ENCODE results near the gene MTUS2.

DNA sequence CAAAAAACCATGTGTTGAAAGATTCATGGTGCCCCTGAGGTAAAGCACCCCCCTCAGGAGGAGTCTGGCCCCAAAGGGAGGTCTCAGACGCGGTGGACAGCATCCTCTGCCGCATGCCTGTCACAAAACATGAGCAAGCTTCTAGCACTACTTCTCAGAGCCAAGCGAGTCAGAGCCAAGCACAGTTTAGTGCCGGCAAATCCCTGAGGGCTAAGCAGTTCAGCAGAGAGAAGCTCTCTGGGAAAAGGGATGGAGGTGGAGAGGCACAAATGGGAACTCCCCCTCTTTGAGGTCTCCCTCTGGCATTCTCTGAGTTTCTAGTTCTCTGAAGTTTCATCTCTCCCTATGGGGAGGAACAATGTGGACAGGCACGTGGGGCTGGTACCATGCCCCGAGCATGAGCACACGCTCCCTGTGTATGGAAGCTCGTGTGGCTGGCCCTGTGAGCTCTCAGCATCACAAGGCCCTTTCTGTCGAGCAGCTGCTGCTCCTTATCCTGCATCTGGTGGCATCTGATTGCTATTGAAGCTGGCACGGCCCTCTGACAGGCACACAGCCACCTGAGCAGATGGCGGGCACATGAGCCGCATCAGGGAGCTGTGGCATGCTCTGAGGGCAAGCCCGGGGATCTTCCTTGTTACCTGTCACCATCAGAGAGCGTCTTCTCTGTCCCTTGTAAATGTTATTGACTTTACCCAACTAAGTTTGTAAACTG lies 450.3 kb downstream of the MTUS2 start:
- TF ChIP-seq, protein P1, sequence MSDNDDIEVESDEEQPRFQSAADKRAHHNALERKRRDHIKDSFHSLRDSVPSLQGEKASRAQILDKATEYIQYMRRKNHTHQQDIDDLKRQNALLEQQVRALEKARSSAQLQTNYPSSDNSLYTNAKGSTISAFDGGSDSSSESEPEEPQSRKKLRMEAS (IDR thresholded peaks at IDR 0.05), result no peak
- TF ChIP-seq, protein P2, sequence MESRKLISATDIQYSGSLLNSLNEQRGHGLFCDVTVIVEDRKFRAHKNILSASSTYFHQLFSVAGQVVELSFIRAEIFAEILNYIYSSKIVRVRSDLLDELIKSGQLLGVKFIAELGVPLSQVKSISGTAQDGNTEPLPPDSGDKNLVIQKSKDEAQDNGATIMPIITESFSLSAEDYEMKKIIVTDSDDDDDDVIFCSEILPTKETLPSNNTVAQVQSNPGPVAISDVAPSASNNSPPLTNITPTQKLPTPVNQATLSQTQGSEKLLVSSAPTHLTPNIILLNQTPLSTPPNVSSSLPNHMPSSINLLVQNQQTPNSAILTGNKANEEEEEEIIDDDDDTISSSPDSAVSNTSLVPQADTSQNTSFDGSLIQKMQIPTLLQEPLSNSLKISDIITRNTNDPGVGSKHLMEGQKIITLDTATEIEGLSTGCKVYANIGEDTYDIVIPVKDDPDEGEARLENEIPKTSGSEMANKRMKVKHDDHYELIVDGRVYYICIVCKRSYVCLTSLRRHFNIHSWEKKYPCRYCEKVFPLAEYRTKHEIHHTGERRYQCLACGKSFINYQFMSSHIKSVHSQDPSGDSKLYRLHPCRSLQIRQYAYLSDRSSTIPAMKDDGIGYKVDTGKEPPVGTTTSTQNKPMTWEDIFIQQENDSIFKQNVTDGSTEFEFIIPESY (IDR thresholded peaks at IDR 0.05), result no peak
- TF ChIP-seq TAF1 (conservative IDR thresholded peaks at IDR 0.05), result no peak
- TF ChIP-seq, protein P3, sequence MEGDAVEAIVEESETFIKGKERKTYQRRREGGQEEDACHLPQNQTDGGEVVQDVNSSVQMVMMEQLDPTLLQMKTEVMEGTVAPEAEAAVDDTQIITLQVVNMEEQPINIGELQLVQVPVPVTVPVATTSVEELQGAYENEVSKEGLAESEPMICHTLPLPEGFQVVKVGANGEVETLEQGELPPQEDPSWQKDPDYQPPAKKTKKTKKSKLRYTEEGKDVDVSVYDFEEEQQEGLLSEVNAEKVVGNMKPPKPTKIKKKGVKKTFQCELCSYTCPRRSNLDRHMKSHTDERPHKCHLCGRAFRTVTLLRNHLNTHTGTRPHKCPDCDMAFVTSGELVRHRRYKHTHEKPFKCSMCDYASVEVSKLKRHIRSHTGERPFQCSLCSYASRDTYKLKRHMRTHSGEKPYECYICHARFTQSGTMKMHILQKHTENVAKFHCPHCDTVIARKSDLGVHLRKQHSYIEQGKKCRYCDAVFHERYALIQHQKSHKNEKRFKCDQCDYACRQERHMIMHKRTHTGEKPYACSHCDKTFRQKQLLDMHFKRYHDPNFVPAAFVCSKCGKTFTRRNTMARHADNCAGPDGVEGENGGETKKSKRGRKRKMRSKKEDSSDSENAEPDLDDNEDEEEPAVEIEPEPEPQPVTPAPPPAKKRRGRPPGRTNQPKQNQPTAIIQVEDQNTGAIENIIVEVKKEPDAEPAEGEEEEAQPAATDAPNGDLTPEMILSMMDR (IDR thresholded peaks at IDR 0.05; ENCODE audit: low read depth, low read length, missing input control), result no peak
- TF ChIP-seq, protein P4, sequence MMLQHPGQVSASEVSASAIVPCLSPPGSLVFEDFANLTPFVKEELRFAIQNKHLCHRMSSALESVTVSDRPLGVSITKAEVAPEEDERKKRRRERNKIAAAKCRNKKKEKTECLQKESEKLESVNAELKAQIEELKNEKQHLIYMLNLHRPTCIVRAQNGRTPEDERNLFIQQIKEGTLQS (IDR thresholded peaks at IDR 0.05), result no peak
- TF ChIP-seq JUND (IDR thresholded peaks at IDR 0.05), result no peak
- no peak for TF ChIP-seq RAD21 (IDR thresholded peaks at IDR 0.05)
- no peak for TF ChIP-seq YY1 (IDR thresholded peaks at IDR 0.05)
- TF ChIP-seq EGR1 (IDR thresholded peaks at IDR 0.05; ENCODE audit: low read depth in 2 of 2), result no peak
